ENCODE measurements around the gene PSMC2. TPM values are rescaled to one million over a fixed set of nuclear protein-coding genes. Genes with fewer than 3 reads are reported as not detected.

Gene PSMC2
- total RNA-seq, 1 donor from 2014 or later, result 128 TPM

DNA sequence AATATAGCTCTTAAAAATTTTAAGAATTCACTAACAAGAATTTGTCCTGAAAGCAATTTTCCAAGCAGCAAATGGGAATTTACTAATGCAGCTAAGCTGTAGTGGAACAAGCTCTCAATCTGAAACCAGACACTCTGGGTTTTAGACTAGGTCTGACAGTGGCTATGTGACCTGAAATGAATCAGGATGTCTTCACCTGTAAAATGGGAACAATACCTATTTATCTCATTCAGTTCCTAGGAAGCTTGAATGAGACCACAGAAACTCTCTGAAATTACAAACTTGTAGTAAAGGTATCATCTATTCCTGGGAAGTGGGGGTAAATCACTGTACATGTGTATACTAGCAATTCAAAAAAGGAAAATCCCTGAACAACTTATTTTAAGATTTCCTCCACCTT lies 4.1 kb upstream of the PSMC2 start:
- peak overlapping the region; percentile 79 for H3K9ac ChIP-seq
- no peak for DNase-seq (ENCODE audit: low spot score)
- Mint-ChIP-seq H3K4me1 (peaks cover 13% of the 10 kb centered on the region), H3K9me3 (no peaks in the 10 kb centered on the region), H3K27me3 (ENCODE audit: insufficient read depth, low read depth) (no peaks in the 10 kb centered on the region), H3K4me3 (peak overlapping the region; percentile 99), H3K36me3 (peaks cover 20% of the 10 kb centered on the region), H3K27ac (no peak overlapping the region)
- H4K20me1 ChIP-seq (ENCODE audit: low read depth), result peaks cover 5% of the 10 kb centered on the region
- peaks cover 6% of the 10 kb centered on the region for H3K36me3 ChIP-seq
- H3K79me2 ChIP-seq (ENCODE audit: low read depth), result peaks cover 65% of the 10 kb centered on the region
- H3K27ac ChIP-seq, result no peak overlapping the region
- H3K4me1 ChIP-seq, result peaks cover 13% of the 10 kb centered on the region
- H3K9me3 ChIP-seq (ENCODE audit: low read depth), result no peaks in the 10 kb centered on the region
- H3K4me2 ChIP-seq, result peak overlapping the region; percentile 96
- TF ChIP-seq EZH2 (IDR thresholded peaks at IDR 0.05) (no peak), EZH2phosphoT487 (IDR thresholded peaks at IDR 0.05) (no peak)
- TF ChIP-seq, protein P1, sequence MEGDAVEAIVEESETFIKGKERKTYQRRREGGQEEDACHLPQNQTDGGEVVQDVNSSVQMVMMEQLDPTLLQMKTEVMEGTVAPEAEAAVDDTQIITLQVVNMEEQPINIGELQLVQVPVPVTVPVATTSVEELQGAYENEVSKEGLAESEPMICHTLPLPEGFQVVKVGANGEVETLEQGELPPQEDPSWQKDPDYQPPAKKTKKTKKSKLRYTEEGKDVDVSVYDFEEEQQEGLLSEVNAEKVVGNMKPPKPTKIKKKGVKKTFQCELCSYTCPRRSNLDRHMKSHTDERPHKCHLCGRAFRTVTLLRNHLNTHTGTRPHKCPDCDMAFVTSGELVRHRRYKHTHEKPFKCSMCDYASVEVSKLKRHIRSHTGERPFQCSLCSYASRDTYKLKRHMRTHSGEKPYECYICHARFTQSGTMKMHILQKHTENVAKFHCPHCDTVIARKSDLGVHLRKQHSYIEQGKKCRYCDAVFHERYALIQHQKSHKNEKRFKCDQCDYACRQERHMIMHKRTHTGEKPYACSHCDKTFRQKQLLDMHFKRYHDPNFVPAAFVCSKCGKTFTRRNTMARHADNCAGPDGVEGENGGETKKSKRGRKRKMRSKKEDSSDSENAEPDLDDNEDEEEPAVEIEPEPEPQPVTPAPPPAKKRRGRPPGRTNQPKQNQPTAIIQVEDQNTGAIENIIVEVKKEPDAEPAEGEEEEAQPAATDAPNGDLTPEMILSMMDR (IDR thresholded peaks at IDR 0.05), result no peak
- H3K27me3 ChIP-seq, result no peaks in the 10 kb centered on the region
- H2AFZ ChIP-seq (replicated peaks), result no peak overlapping the region
- peaks cover 4% of the 10 kb centered on the region for H3F3A ChIP-seq (ENCODE audit: low read depth)
- peak overlapping the region; percentile 86 for H3K4me3 ChIP-seq

DNA sequence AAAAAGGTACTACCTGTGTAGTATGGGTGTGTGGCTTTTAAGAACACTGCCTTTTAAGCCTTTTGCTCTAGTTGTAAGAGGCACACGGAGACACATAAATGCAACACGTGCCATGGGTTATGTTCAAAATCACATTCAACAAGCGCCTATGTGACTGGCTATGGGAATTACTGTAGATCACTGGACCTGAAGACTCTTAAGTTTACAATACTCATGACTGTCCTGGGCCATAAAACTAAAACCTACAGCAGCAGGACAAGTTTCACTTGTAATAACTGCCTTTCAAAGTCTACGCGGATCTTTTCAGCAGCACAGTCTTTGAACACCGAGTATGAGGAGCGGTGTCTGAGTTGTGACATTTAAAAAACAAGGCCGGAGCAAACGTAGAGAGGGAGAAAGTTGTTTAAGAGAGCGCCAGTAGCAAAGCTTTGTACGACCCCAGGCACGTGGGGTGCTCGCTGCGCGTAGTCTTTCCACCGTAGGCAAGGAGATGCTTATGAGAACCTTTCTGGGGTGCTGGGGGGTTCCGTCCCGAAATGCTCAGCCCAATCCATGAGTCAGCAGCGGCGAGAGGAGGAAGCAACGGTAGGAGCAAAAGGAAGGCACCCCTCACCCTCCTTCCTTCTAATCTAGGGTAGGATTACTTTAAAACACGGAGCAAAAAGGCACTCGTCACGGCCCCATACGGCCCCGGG lies 3.5 kb upstream of the PSMC2 start:
- Histone ChIP-seq H3K79me2 (ENCODE audit: low read depth) (peaks cover 70% of the 10 kb centered on the region), H3K4me1 (peaks cover 19% of the 10 kb centered on the region)

DNA sequence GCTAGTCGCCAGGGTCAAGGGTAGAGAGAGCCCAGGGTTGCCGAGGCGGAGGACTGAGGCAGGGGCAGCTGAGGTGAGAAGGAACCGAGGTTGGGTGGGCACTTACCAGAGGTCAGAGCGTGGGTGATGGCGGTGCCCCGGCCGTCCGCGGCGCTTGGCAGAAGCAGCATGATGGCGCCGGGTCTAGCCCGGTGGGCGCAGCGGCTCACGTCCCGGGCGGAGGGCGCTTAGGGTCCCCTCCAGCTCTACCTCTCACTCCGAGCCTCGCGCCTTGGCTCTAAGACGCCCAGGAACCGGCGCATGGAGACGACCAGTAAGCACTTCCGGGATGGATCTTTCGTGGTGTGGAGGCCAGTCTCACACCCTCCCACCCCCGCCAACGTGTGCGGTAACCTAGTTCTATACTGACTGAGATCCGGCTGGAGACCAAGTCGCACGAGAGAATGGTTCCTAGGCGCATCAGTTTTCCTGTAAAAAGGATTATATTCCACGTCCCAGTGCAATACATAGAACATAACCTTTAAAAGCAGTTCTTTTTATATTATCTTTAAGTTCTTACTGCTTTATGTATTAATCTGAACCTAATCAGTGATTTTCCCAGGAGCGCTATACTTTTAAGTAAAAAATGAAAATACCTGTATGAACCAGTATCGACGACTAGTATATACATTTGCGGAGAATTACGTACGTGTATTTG lies 2.8 kb upstream of the PSMC2 start, which contains the start of gene DNAJC2:
TSS of gene DNAJC2 (minus strand) at position 315 of the 697 bp plus-strand sequence. CDS start at position 170, 145 bp downstream.
- Histone ChIP-seq H4K20me1 (ENCODE audit: low read depth) (peaks cover 15% of the 10 kb centered on the region), H3K27ac (peak within 1 kb of the TSS; percentile 53), H3K4me2 (peak within 1 kb of the TSS; percentile 96), H3K36me3 (peaks cover 6% of the 10 kb centered on the region), H3K27me3 (no peaks in the 10 kb centered on the region), H3F3A (ENCODE audit: low read depth) (peaks cover 4% of the 10 kb centered on the region), H3K4me1 (peaks cover 22% of the 10 kb centered on the region), H3K9ac (peak within 1 kb of the TSS; percentile 79), H3K9me3 (ENCODE audit: low read depth) (no peaks in the 10 kb centered on the region), H3K79me2 (ENCODE audit: low read depth) (peaks cover 70% of the 10 kb centered on the region), H2AFZ (replicated peaks) (peak within 1 kb of the TSS; percentile 100), H3K4me3 (peak within 1 kb of the TSS; percentile 86)
- TF ChIP-seq EZH2phosphoT487 (IDR thresholded peaks at IDR 0.05) (no peak), EZH2 (IDR thresholded peaks at IDR 0.05) (no peak)
- TF ChIP-seq, protein P1 (IDR thresholded peaks at IDR 0.05), result no peak
- no peaks in the 10 kb centered on the region for H3K9me3 Mint-ChIP-seq
- H3K27ac Mint-ChIP-seq, result peak within 1 kb of the TSS; percentile 96
- no peaks in the 10 kb centered on the region for H3K27me3 Mint-ChIP-seq (ENCODE audit: insufficient read depth, low read depth)
- peaks cover 15% of the 10 kb centered on the region for H3K36me3 Mint-ChIP-seq
- H3K4me1 Mint-ChIP-seq, result peaks cover 21% of the 10 kb centered on the region
- H3K4me3 Mint-ChIP-seq, result peak within 1 kb of the TSS; percentile 99
- peak; percentile 95 for DNase-seq (ENCODE audit: low spot score)

More for the DNA sequence above, 3.5 kb upstream of the PSMC2 start:
- H4K20me1 ChIP-seq (ENCODE audit: low read depth), result peaks cover 10% of the 10 kb centered on the region
- peak overlapping the region; percentile 86 for H3K4me3 ChIP-seq
- no peaks in the 10 kb centered on the region for H3K9me3 ChIP-seq (ENCODE audit: low read depth)
- peaks cover 20% of the 10 kb centered on the region for H3K36me3 Mint-ChIP-seq
- H3K4me2 ChIP-seq, result peak overlapping the region; percentile 96
- H3F3A ChIP-seq (ENCODE audit: low read depth), result peaks cover 4% of the 10 kb centered on the region
- H3K4me3 Mint-ChIP-seq, result peak overlapping the region; percentile 99
- peaks cover 18% of the 10 kb centered on the region for H3K4me1 Mint-ChIP-seq
- H3K36me3 ChIP-seq, result peaks cover 6% of the 10 kb centered on the region
- H3K9me3 Mint-ChIP-seq, result no peaks in the 10 kb centered on the region
- H3K27ac Mint-ChIP-seq, result peak overlapping the region; percentile 96
- H3K27me3 ChIP-seq, result no peaks in the 10 kb centered on the region
- H3K27me3 Mint-ChIP-seq (ENCODE audit: insufficient read depth, low read depth), result no peaks in the 10 kb centered on the region
- TF ChIP-seq EZH2 (IDR thresholded peaks at IDR 0.05), result no peak
- TF ChIP-seq, protein P1 (IDR thresholded peaks at IDR 0.05), result no peak
- peak overlapping the region; percentile 79 for H3K9ac ChIP-seq
- peak; percentile 33 for DNase-seq (ENCODE audit: low spot score)
- peak overlapping the region; percentile 53 for H3K27ac ChIP-seq
- peak overlapping the region; percentile 100 for H2AFZ ChIP-seq (replicated peaks)

All from neural progenitor cell (in vitro differentiated cells).